Right cardiac atrium (tissue), 5 donors: Measurements from ENCODE around the gene SCN5A. TPM values are rescaled to one million over a fixed set of nuclear protein-coding genes. Genes with fewer than 3 reads are reported as not detected.

Experiments used
- ATAC-seq, 2 donors: fragments of 200-7000 bp; cut with Tn5 transposase; one replicate each; pipeline versions ENCODE4 v1.8.0 to v1.9.1; 2020; ENCODE audit warnings: moderate library complexity in 2 of 2, mild to moderate bottlenecking in 1 of 2
- DNase-seq, 3 donors: peaks; one replicate each; pipeline ENCODE4 v3.0.0-alpha.2; 2020
- H3K27ac ChIP-seq: one replicate; pipeline ENCODE4 v1.5.1; 2013; ENCODE audit warnings: mild to moderate bottlenecking, low read length, control low read depth, moderate library complexity
- H3K27me3 ChIP-seq: one replicate; pipeline ENCODE4 v1.6.1; 2013; ENCODE audit not compliant: control insufficient read depth, insufficient read depth
- H3K4me1 ChIP-seq: one replicate; pipeline ENCODE4 v1.6.1; 2013; ENCODE audit warnings: low read length; ENCODE audit not compliant: control insufficient read depth, insufficient read depth
- H3K4me3 ChIP-seq: one replicate; pipeline ENCODE4 v1.5.1; 2013; ENCODE audit warnings: low read length, control low read depth
- H3K9me3 ChIP-seq: one replicate; pipeline ENCODE4 v1.6.1; 2013; ENCODE audit warnings: low read length; ENCODE audit not compliant: control insufficient read depth
- WGBS: extraction: QIAGEN DNeasy Blood & Tissue Kit; methylation state at CpG from one replicate; pipeline ENCODE4 v1.1.7; 2013; 5-methylcytosine and 5-hydroxymethylcytosine counted together
- intact Hi-C, 4 donors: fragments of 100-400 bp; cut with DNase I; formaldehyde crosslinking; loops; one replicate each; pipeline versions ENCODE4 v1.11.0 to v1.14.0; 2022 to 2023
- polyA plus RNA-seq: library from polyadenylated mRNA; stranded (reverse); fragments of 200-250 nt; gene quantifications from one replicate; pipeline ENCODE4 v1.2.3, GENCODE V29; 2013
- total RNA-seq, 4 donors: library from RNA; stranded (reverse); fragmentation: NEBNext Ultra II Directional; extraction: Animal tissue kit (Norgen Biotek cat#: 25700); gene quantifications; one replicate each; pipeline ENCODE4 v1.2.1, GENCODE V29; 2021
- donor health status: healthy with polysubstance abuse.
- donor health status: DM: no; HTN: yes; CAD: no.
- donor health status: DM: no; HTN: no; CAD: no.
- donor health status: DM: no; HTN: yes; CAD: no; lungs with severe emphysema.
- donor health status: DM: yes; HTN: yes; CAD: no.

SCN5A gene
- total and polyA plus RNA-seq, 5 donors: 69.0 to 202 (median 134) TPM

DNA sequence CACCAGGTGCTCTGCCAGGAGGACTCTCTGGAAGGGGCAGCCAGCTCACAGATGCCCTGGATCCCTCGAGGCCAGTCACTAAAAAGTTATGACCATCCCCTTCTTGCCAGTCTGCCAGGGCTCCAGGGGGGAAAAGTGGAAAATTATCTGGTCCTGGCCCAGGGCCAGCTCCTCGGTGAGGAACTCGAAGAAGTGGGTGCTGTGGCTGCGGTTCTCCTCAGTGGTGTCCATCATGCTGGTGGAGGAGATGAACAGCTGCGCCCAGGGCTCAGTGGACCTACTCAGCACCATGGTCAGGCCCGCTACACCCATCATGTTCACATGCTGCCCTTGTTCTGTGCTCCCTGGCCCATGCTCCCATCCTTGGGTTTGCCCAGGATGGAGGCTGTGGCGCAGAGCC, 134.1 kb downstream of the SCN5A start:
- peak in 1 of 3 donors; percentile 57 for DNase-seq
- no peak overlapping the region for H3K4me3 ChIP-seq
- H3K27ac ChIP-seq: no peak overlapping the region
- H3K27me3 ChIP-seq: no peaks in the 10 kb centered on the region
- peaks cover 2% of the 10 kb centered on the region for H3K4me1 ChIP-seq
- peak in 1 of 2 donors; percentile 44 for ATAC-seq
- 84% methylated on average over 7 of the region's 7 CpGs for WGBS
- H3K9me3 ChIP-seq: no peaks in the 10 kb centered on the region
- intact Hi-C loops: loop anchor here in 1 of 4 donors (5.0 kb wide), 1 partner anchor 332 kb away; no protein-coding TSS in a partner anchor

DNA sequence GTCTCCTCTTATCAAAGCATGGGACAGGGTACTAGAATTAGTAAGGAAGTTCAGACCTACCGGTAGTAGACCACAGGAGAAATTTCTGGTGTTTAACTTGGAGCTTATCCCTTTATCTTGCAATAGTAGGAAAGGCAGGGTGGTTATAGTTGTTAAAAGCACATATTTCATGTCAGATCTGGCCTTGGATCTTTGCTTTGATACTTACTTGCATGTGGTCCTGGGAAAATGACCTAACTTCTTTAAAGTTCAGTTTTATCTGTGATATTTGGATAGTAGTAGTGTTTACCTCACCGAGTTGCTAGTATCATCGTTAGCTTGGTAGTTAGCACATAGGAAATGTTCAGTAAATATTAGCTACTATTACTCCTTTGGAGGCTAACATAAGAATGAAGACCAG, 137.9 kb downstream of the SCN5A start:
- Histone ChIP-seq H3K4me1 (no peaks in the 10 kb centered on the region), H3K27me3 (no peaks in the 10 kb centered on the region), H3K27ac (no peak overlapping the region), H3K9me3 (no peaks in the 10 kb centered on the region), H3K4me3 (no peak overlapping the region)
- 79% methylated on average over 3 of the region's 3 CpGs for WGBS
- intact Hi-C loops: no loop called here
- ATAC-seq: no peak
- DNase-seq: no peak

DNA sequence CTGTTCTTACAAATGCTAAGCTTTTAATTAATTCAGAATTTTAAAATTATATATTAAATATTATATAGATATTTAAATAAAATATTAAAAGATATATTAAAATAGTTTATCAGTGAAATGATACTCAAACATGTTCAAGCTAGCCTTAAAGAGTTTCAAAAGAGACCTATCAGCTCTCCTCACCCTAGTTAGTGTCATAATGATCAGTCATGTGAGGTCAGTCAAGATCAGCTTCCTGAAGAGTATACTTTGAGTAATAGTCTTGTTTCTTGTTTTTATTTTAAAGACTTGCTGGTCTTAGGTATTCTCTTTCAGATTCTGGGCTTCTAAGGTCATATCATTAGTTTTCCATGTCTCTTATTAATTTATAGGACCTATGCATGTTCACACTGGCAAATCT, 138.9 kb downstream of the SCN5A start:
- Histone ChIP-seq H3K9me3 (no peaks in the 10 kb centered on the region), H3K27ac (no peak overlapping the region), H3K4me1 (no peaks in the 10 kb centered on the region), H3K27me3 (no peaks in the 10 kb centered on the region), H3K4me3 (no peak overlapping the region)
- no peak for DNase-seq
- intact Hi-C loops: no loop called here
- no peak for ATAC-seq

DNA sequence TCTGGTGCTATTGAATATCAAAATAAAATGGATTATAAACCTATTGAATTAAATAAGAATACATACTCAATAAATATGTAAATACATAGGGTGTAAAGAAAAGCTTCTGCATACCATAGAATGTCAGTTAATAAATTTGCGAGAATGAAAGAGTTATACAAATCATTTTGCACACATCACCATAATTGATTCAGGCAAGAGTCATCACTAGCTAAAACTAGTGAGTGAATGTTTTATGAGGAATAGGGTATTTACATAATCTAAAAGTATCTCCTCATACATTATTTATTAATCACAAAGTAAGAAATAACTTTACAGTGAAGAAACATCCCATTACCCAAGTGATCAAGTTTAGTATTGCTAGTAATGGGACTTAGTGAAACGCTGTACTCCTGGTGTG, 139.8 kb downstream of the SCN5A start:
- no peak for DNase-seq
- no peak overlapping the region for H3K4me3 ChIP-seq
- no peaks in the 10 kb centered on the region for H3K27me3 ChIP-seq
- intact Hi-C loops: no loop called here
- H3K4me1 ChIP-seq: no peaks in the 10 kb centered on the region
- ATAC-seq: no peak
- no peaks in the 10 kb centered on the region for H3K9me3 ChIP-seq
- 89% methylated on average over 2 of the region's 2 CpGs for WGBS
- no peak overlapping the region for H3K27ac ChIP-seq

DNA sequence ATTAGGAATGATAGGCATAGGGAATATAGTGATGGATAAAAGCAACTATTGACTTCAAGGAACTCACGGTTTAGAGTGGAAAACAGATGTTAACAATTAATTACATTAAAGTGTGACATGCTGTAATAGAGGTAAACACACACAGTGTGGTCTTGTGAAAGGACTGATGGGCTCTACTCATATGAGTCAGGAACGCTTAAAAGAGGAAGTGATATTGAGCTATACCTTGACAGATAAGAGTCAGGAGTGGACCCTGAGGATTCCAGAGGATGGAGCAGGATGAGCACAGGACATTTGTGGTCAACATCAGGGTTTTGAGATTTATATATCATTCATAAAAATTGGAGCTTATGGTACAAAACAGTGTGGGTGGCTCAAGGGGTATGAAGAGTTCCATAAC, 142.4 kb downstream of the SCN5A start:
- H3K4me3 ChIP-seq: no peak overlapping the region
- ATAC-seq (no peak), DNase-seq (no peak)
- intact Hi-C loops: no loop called here
- no peaks in the 10 kb centered on the region for H3K9me3 ChIP-seq
- no peak overlapping the region for H3K27ac ChIP-seq
- no peaks in the 10 kb centered on the region for H3K4me1 ChIP-seq
- H3K27me3 ChIP-seq: no peaks in the 10 kb centered on the region
- 91% methylated on average over 2 of the region's 2 CpGs for WGBS

DNA sequence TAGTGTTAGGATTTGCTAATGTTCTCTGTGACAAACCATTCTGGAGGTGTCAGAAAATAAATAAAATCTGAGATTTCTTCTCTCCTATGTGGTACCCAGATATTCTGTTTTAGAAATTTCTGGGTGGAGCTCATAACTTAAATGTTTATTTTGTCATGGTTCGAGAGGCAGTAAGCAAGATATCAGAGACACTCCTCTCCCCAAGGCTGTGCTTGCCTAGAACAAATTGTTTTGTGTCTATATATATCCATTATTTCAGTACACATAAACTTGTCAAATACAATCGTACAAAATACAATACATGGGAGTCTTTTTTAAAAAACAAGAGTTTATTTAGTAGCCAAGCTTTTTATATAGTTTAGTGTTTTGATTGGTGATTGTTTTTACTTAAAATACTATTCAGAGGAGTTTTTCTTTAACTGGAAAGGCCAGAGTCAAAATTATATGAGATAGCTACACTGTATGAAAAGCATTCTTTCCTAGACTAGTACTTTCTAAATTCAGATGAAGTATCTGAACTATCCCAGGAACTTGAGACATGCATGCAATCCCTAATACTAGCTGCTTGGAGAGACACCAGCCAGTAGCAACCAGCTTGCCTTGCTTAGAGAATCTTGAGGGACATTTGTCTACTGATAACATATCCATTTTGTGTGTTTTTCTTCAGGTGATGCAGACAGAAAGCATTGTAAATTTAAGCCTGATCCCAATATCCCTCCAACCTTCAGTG, 148.6 kb downstream of the SCN5A start:
- Histone ChIP-seq H3K4me1 (no peaks in the 10 kb centered on the region), H3K4me3 (no peak overlapping the region), H3K27me3 (no peaks in the 10 kb centered on the region), H3K27ac (peak overlapping the region; percentile 92), H3K9me3 (no peaks in the 10 kb centered on the region)
- 54% methylated on average over 2 of the region's 2 CpGs for WGBS
- intact Hi-C loops: no loop called here
- no peak for DNase-seq
- peak in 1 of 2 donors; percentile 41 for ATAC-seq

Other genes with a start within 250 kb of the SCN5A start
- 1 to 10 TPM; 5.0 to 6.2 (median 5.7) TPM for gene ACVR2B, start 195.8 kb downstream of the SCN5A start, total RNA-seq
- 1.7 TPM for gene ACVR2B, start 195.8 kb downstream of the SCN5A start, polyA plus RNA-seq
- 10 to 100 TPM; 19.4 to 27.7 (median 24.6) TPM for gene EXOG, start 153.3 kb downstream of the SCN5A start, total RNA-seq
- gene EXOG, start 153.3 kb downstream of the SCN5A start, polyA plus RNA-seq: 22.4 TPM
- gene SCN10A, start 166.5 kb upstream of the SCN5A start, total RNA-seq: under 1 TPM in 3 of 4 donors, not detected in 1; 0.11 to 0.31 (median 0.18) TPM
- 0.07 TPM for gene SCN10A, start 166.5 kb upstream of the SCN5A start, polyA plus RNA-seq